H1 (cell line): ENCODE results near the gene ULK3. TPM values are rescaled to one million over a fixed set of nuclear protein-coding genes. Genes with fewer than 3 reads are reported as not detected.
A peak's percentile ranks its signal among the peaks of the same experiment; 100 is the strongest.

Experiments used
- CTCF ChIA-PET: fragments of 300-600 bp; sonication (Branson Sonifier 250); formaldehyde crosslinking; loops from one replicate; lab custom pipeline; 2021; ENCODE audit not compliant: partially characterized antibody; lab: Charles Lee
- POLR2A ChIA-PET: fragments of 300-600 bp; sonication (Branson Sonifier 250); formaldehyde crosslinking; loops from one replicate; lab custom pipeline; 2021; ENCODE audit warnings: inconsistent platforms; ENCODE audit not compliant: partially characterized antibody; lab: Charles Lee
- DNase-seq, 2 experiments: peaks; one replicate each; pipeline versions ENCODE4 v3.0.0 to v3.0.0-alpha.2; 2010 to 2022; ENCODE audit warnings: low spot score in 2 of 2, low read depth in 1 of 2, mixed read lengths in 1 of 2
- FAIRE-seq: peaks from 2 replicates; lab custom pipeline; 2011; peaks lifted over from hg19 to GRCh38; lab: Jason Lieb, UNC
- H2AFZ ChIP-seq: 2 replicates; pipeline ENCODE4 v1.8.1; 2012; ENCODE audit warnings: low read length, inconsistent platforms
- H2AK5ac ChIP-seq: 2 replicates; pipeline ENCODE4 v1.6.1; 2013; ENCODE audit warnings: low read depth, low read length
- H2BK120ac ChIP-seq: replicated peaks from 2 replicates; pipeline ENCODE3; 2013; ENCODE audit warnings: low read depth, low read length, inconsistent platforms
- H2BK12ac ChIP-seq: 2 replicates; pipeline ENCODE4 v1.6.1; 2013; ENCODE audit warnings: low read depth, low read length
- H2BK15ac ChIP-seq: 2 replicates; pipeline ENCODE4 v1.6.1; 2013; ENCODE audit warnings: low read length
- H2BK20ac ChIP-seq: 2 replicates; pipeline ENCODE4 v1.6.1; 2013; ENCODE audit warnings: low read length
- H2BK5ac ChIP-seq: 2 replicates; pipeline ENCODE4 v1.6.1; 2013; ENCODE audit warnings: low read depth, low read length
- H3K14ac ChIP-seq: 2 replicates; pipeline ENCODE4 v1.6.1; 2013; ENCODE audit warnings: inconsistent platforms; ENCODE audit not compliant: insufficient read length
- H3K18ac ChIP-seq: 2 replicates; pipeline ENCODE4 v1.6.1; 2013; ENCODE audit warnings: low read length; ENCODE audit errors: extremely low read depth
- H3K23ac ChIP-seq: 2 replicates; pipeline ENCODE4 v1.6.1; 2013; ENCODE audit warnings: inconsistent platforms; ENCODE audit not compliant: insufficient read length
- H3K23me2 ChIP-seq: 2 replicates; pipeline ENCODE4 v1.6.1; 2013; ENCODE audit warnings: low read depth, low read length
- H3K27ac ChIP-seq: 2 replicates; pipeline ENCODE4 v1.6.1; 2011; ENCODE audit warnings: low read depth, low read length, inconsistent platforms
- H3K27me3 ChIP-seq, 4 experiments: replicated peaks in 1 of 4; 1 replicate in 1 of 4; 2 replicates in 3 of 4; pipeline versions ENCODE4 v1.6.1 to v1.8.1; 2011 to 2013; ENCODE audit warnings: low read length in 3 of 4, mild to moderate bottlenecking in 3 of 4, inconsistent platforms in 2 of 4, mixed read lengths in 2 of 4, moderate library complexity in 1 of 4; ENCODE audit not compliant: control insufficient read depth in 3 of 4, insufficient read depth in 3 of 4; ENCODE audit errors: extremely low read depth in 1 of 4
- H3K36me3 ChIP-seq, 4 experiments: 2 replicates each; pipeline versions ENCODE4 v1.6.1 to v1.8.1; 2011 to 2013; ENCODE audit warnings: mild to moderate bottlenecking in 4 of 4, low read length in 3 of 4, moderate library complexity in 2 of 4, control low read depth in 1 of 4, inconsistent platforms in 1 of 4; ENCODE audit not compliant: insufficient read depth in 4 of 4, control insufficient read depth in 2 of 4
- H3K4ac ChIP-seq: replicated peaks from 2 replicates; pipeline ENCODE3; 2013; ENCODE audit warnings: low read length, low read depth, mixed read lengths, inconsistent platforms; ENCODE audit not compliant: insufficient read length
- H3K4me1 ChIP-seq, 4 experiments: replicated peaks in 1 of 4; 1 replicate in 1 of 4; 2 replicates in 3 of 4; pipeline versions ENCODE4 v1.6.1 to v1.8.1; 2011 to 2013; ENCODE audit warnings: low read length in 3 of 4, inconsistent platforms in 2 of 4, mixed read lengths in 1 of 4; ENCODE audit not compliant: insufficient read depth in 4 of 4, control insufficient read depth in 3 of 4
- H3K4me2 ChIP-seq, 2 experiments: 2 replicates each; pipeline versions ENCODE4 v1.6.1 to v1.8.1; 2011 to 2013; ENCODE audit warnings: low read depth in 2 of 2, low read length in 2 of 2, control low read depth in 1 of 2, inconsistent platforms in 1 of 2, mild to moderate bottlenecking in 1 of 2; ENCODE audit not compliant: insufficient read depth in 1 of 2
- H3K4me3 ChIP-seq, 4 experiments: fragments of 200-600, 300-600 bp in 1 of 4; sonication (generic), shearing (Covaris generic), sonication (Bioruptor Twin) in 1 of 4; 2 replicates each; pipeline versions ENCODE4 v1.5.1 to v1.8.1; 2011 to 2016; ENCODE audit warnings: low read length in 4 of 4, low read depth in 3 of 4, control low read depth in 2 of 4, inconsistent platforms in 2 of 4, mild to moderate bottlenecking in 2 of 4, mixed read lengths in 1 of 4, moderate library complexity in 1 of 4; ENCODE audit not compliant: insufficient read depth in 2 of 4; ENCODE audit errors: extremely low read depth in 1 of 4
- H3K56ac ChIP-seq: replicated peaks from 2 replicates; pipeline ENCODE3; 2013; ENCODE audit warnings: low read depth, mild to moderate bottlenecking, mixed read lengths, low read length, inconsistent platforms; ENCODE audit not compliant: insufficient read length
- H3K79me1 ChIP-seq: 2 replicates; pipeline ENCODE4 v1.6.1; 2013; ENCODE audit warnings: low read depth, low read length, control low read depth
- H3K79me2 ChIP-seq, 2 experiments: 2 replicates each; pipeline versions ENCODE4 v1.6.1 to v1.8.1; 2012 to 2013; ENCODE audit warnings: low read length in 2 of 2, mild to moderate bottlenecking in 2 of 2, inconsistent platforms in 1 of 2; ENCODE audit not compliant: insufficient read depth in 2 of 2, control insufficient read depth in 1 of 2
- H3K9ac ChIP-seq, 4 experiments: replicated peaks in 1 of 4; 1 replicate in 1 of 4; 2 replicates in 3 of 4; pipeline versions ENCODE4 v1.6.1 to v1.8.1; 2011 to 2013; ENCODE audit warnings: low read depth in 3 of 4, low read length in 3 of 4, control low read depth in 2 of 4, mild to moderate bottlenecking in 2 of 4, moderate library complexity in 2 of 4, inconsistent platforms in 1 of 4; ENCODE audit errors: extremely low read depth in 1 of 4
- H3K9me3 ChIP-seq, 2 experiments: 2 replicates each; pipeline versions ENCODE4 v1.6.1 to v1.8.1; 2012 to 2013; ENCODE audit warnings: mild to moderate bottlenecking in 2 of 2, moderate library complexity in 2 of 2, control low read depth in 1 of 2, inconsistent platforms in 1 of 2, low read depth in 1 of 2, low read length in 1 of 2, mixed read lengths in 1 of 2; ENCODE audit not compliant: insufficient read depth in 2 of 2
- H4K20me1 ChIP-seq, 2 experiments: replicated peaks in 1 of 2; 2 replicates each; pipeline versions ENCODE3 to v1.8.1; 2011 to 2013; ENCODE audit warnings: inconsistent platforms in 2 of 2, low read length in 2 of 2, mild to moderate bottlenecking in 1 of 2; ENCODE audit not compliant: insufficient read depth in 2 of 2, control insufficient read depth in 1 of 2
- H4K5ac ChIP-seq: 2 replicates; pipeline ENCODE4 v1.6.1; 2013; ENCODE audit warnings: low read length, low read depth, mixed read lengths, inconsistent platforms; ENCODE audit not compliant: insufficient read length
- H4K8ac ChIP-seq: 2 replicates; pipeline ENCODE4 v1.8.0; 2013; ENCODE audit warnings: mild to moderate bottlenecking, moderate library complexity, low read length, inconsistent platforms; ENCODE audit not compliant: insufficient read depth; ENCODE audit errors: extremely low read depth
- H4K91ac ChIP-seq: replicated peaks from 2 replicates; pipeline ENCODE3; 2013; ENCODE audit warnings: low read length, mixed read lengths, inconsistent platforms; ENCODE audit not compliant: insufficient read length
- CBX5 ChIP-seq: fragments of 300-800, 300-1000 bp; sonication (generic); IDR thresholded peaks from 2 replicates; pipeline ENCODE4 v1.7.1; 2016; ENCODE audit warnings: antibody characterized with exemption, low read length, low read depth
- KDM1A ChIP-seq: fragments of 200-600, 300-600 bp; sonication (generic); IDR thresholded peaks from 2 replicates; pipeline ENCODE4 v1.7.1; 2016; ENCODE audit warnings: mild to moderate bottlenecking, low read length, borderline replicate concordance
- WGBS, 2 experiments: shearing (Covaris generic) in 1 of 2; methylation state at CpG; one replicate each; pipeline versions ENCODE4 v1.1.6 to v1.1.7; 2013 to 2015; ENCODE audit warnings: low lambda C conversion rate in 2 of 2, mixed read lengths in 2 of 2, inconsistent platforms in 1 of 2, low coverage in 1 of 2, missing lambda C conversion rate in 1 of 2; ENCODE audit not compliant: insufficient replicate concordance in 2 of 2, insufficient coverage in 1 of 2, insufficient read length in 1 of 2; ENCODE audit errors: extremely low coverage in 1 of 2, missing lambda C conversion rate in 1 of 2; 5-methylcytosine and 5-hydroxymethylcytosine counted together
- polyA plus RNA-seq, 7 experiments: library from polyadenylated mRNA; depleted of rRNA in 3 of 7; stranded (reverse) in 5 of 7; unstranded in 2 of 7; fragments of >200 nt in 5 of 7; fragments of 200-250 nt in 2 of 7; gene quantifications; 1 replicate in 5 of 7; 2 replicates in 1 of 7; 4 replicates in 1 of 7; pipeline versions ENCODE4 v1.2.1 to v1.2.3, GENCODE V29; 2011 to 2013; ENCODE audit warnings: missing spikeins in 2 of 7, mixed read lengths in 2 of 7
- total RNA-seq: library from RNA; stranded (reverse); fragmentation: NEBNext Ultra II Directional; extraction: Animal tissue kit (Norgen Biotek cat#: 25700); gene quantifications from 2 replicates; pipeline ENCODE4 v1.2.1, GENCODE V29; 2021

ULK3 gene
- total and polyA plus RNA-seq, 2 of the 8 experiments (the other 6 are each of a cell fraction or from before 2014, with no cell fraction given) = 27.1 to 34.4 TPM

GRCh38 chr15:74815121-74815934, 27.6 kb downstream of the ULK3 start:
- Histone ChIP-seq H3K18ac (no peak overlapping the region; the same call in 1 of the 2 replicates), H3K4me3 (no peak overlapping the region), H2BK120ac (no peak overlapping the region), H4K91ac (no peak overlapping the region), H3K4me1 (peaks cover 0 to 7% (median 4%) of the 10 kb centered on the region in 4 experiments; a peak in 5 of 7 replicates), H3K36me3 (no peaks in the 10 kb centered on the region), H2BK20ac (no peak overlapping the region), H4K20me1 (no peaks in the 10 kb centered on the region), H3K23ac (no peak overlapping the region), H4K8ac (no peak overlapping the region), H2BK12ac (no peak overlapping the region), H3K4me2 (no peak overlapping the region), H4K5ac (no peak overlapping the region), H2AFZ (no peak overlapping the region), H3K27me3 (no peaks in the 10 kb centered on the region), H3K9me3 (no peaks in the 10 kb centered on the region), H3K9ac (no peak overlapping the region), H3K79me2 (no peaks in the 10 kb centered on the region), H3K14ac (no peak overlapping the region), H3K27ac (no peak overlapping the region), H2AK5ac (no peak overlapping the region)
- CTCF ChIA-PET = interaction anchor here (0.6 to 6.5 kb wide), 14 partner anchors 9 to 239 kb away, joined by 3 to 64 read pairs (median 4); partner anchors contain the start of gene CPLX3
- DNase-seq = no peak
- 90% methylated on average over 10 of the region's 10 CpGs; no CpG with 5 or more reads in 1 of the 2 experiments for WGBS, 2 experiments
- no peak for FAIRE-seq
- POLR2A ChIA-PET = interaction anchor here (1.1 to 3.1 kb wide), 4 partner anchors 11 to 16 kb away, joined by 3 to 7 read pairs (median 4); partner anchors contain the start of gene CPLX3
- TF ChIP-seq CBX5 (no peak), KDM1A (0 out of 2 replicates have a peak, but pooled peaks have one; percentile 33)
- TF ChIP-seq, all 59 proteins: peak for 1
- no peaks in the 10 kb centered on the region for H3K23me2 ChIP-seq
- no peak overlapping the region for H2BK15ac ChIP-seq
- H3K4ac ChIP-seq = no peak overlapping the region
- no peaks in the 10 kb centered on the region for H3K79me1 ChIP-seq
- H2BK5ac ChIP-seq = no peak overlapping the region
- no peak overlapping the region for H3K56ac ChIP-seq
